ENCODE data around the gene PNMA8C. TPM values are rescaled to one million over a fixed set of nuclear protein-coding genes. Genes with fewer than 3 reads are reported as not detected.

Gene PNMA8C
- total and polyA plus RNA-seq, 2 donors (not counting 3 experiments of a cell fraction or from before 2014, with no cell fraction given) = not detected

- H2AFZ ChIP-seq (ENCODE audit: low read depth, low read length) = no peak overlapping the region
- no peaks in the 10 kb centered on the region for H4K20me1 ChIP-seq (replicated peaks; ENCODE audit: control insufficient read depth, extremely low read depth, insufficient read depth, low read length)
- no peaks in the 10 kb centered on the region for H3K4me1 ChIP-seq (ENCODE audit: control insufficient read depth, extremely low read depth, insufficient read depth, low read length)
- FAIRE-seq = no peak
- H3K79me2 ChIP-seq (ENCODE audit: control insufficient read depth, insufficient read depth, low read length) = no peaks in the 10 kb centered on the region
- H3K27ac ChIP-seq (ENCODE audit: insufficient read depth, low read depth, low read length) = no peak overlapping the region
- no peaks in the 10 kb centered on the region for H3K9me1 ChIP-seq (replicated peaks; ENCODE audit: control insufficient read depth, extremely low read depth, insufficient read depth, low read length)
- ChIA-PET CTCF (interaction anchor here (1.1 to 1.8 kb wide), 5 partner anchors 11 to 138 kb away, joined by 3 to 5 read pairs (median 3); no protein-coding TSS in a partner anchor), POLR2A (no interaction called here)
- DNase-seq (ENCODE audit: low read depth, low spot score) = no peak
- TF ChIP-seq POLR2AphosphoS5 (IDR thresholded peaks at IDR 0.05; ENCODE audit: insufficient read depth, low read depth, low read length) (no peak), MAX (IDR thresholded peaks at IDR 0.05; ENCODE audit: insufficient read depth, insufficient read length) (no peak), JUN (IDR thresholded peaks at IDR 0.05; ENCODE audit: borderline replicate concordance, insufficient read depth, insufficient read length, low read depth) (no peak), POLR2A (IDR thresholded peaks at IDR 0.05; ENCODE audit: low read depth, low read length) (no peak), EZH2 (IDR thresholded peaks at IDR 0.05; ENCODE audit: borderline replicate concordance, low read depth, low read length, severe bottlenecking) (no peak), CTCF (IDR thresholded peaks at IDR 0.05; ENCODE audit: extremely low read depth in 1 of 2, insufficient read depth in 1 of 2, low read depth in 1 of 2, low read length in 2 of 2) (no peak), FOS (IDR thresholded peaks at IDR 0.05; ENCODE audit: borderline replicate concordance, insufficient read depth, low read length) (no peak)
- no peak overlapping the region for H3K4me2 ChIP-seq (ENCODE audit: insufficient read depth, low read length)
- no peak overlapping the region for H3K4me3 ChIP-seq (replicated peaks in 1 of 3; ENCODE audit: insufficient read depth in 1 of 3, low read depth in 1 of 3, low read length in 3 of 3)
- dilution Hi-C loops (cut with MboI; ENCODE audit: extremely low pct_ligation_motif_present, low sequenced_read_pairs) (no loop called here), intact Hi-C loops (cut with micrococcal nuclease) (no loop called here)
- no TSS peak for BruUV-seq (replicated peaks)
- no peak overlapping the region for H3K9ac ChIP-seq (replicated peaks; ENCODE audit: extremely low read depth, insufficient read depth, low read length)
- H3K36me3 ChIP-seq (ENCODE audit: control insufficient read depth in 2 of 2, extremely low read depth in 1 of 2, insufficient read depth in 2 of 2, low read length in 2 of 2) = peaks cover 15 to 39% of the 10 kb centered on the region in 2 experiments
- no peaks in the 10 kb centered on the region for H3K27me3 ChIP-seq (ENCODE audit: control insufficient read depth in 2 of 2, insufficient read depth in 2 of 2, low read length in 2 of 2)
- H3K9me3 ChIP-seq (replicated peaks; ENCODE audit: control insufficient read depth, insufficient read depth, low read length) = no peaks in the 10 kb centered on the region
These were observed 37.2 kb downstream of the PNMA8C start for GRCh38 chr19:46391296-46392251.
